Left lung (tissue), 10 donors: ENCODE data around the gene MTIF3. TPM values are rescaled to one million over a fixed set of nuclear protein-coding genes. Genes with fewer than 3 reads are reported as not detected.

Experiments
- ATAC-seq: fragments of 200-7000 bp; cut with Tn5 transposase; one replicate; pipeline ENCODE4 v1.9.1; 2020; ENCODE audit warnings: moderate library complexity
- DNase-seq, 4 donors: peaks; one replicate each; pipeline ENCODE4 v3.0.0-alpha.2; 2013 to 2020
- H3K27ac ChIP-seq, 2 donors: fragments of 200-600 bp; sonication (generic) in 1 of 2; one replicate each; pipeline versions ENCODE4 v1.5.0 to v1.8.0; 2020 to 2021
- H3K27me3 ChIP-seq, 2 donors: fragments of 200-600 bp; sonication (generic) in 1 of 2; one replicate each; pipeline versions ENCODE4 v1.5.0 to v1.8.0; 2020 to 2021
- H3K36me3 ChIP-seq, 2 donors: fragments of 200-600 bp; sonication (generic) in 1 of 2; one replicate each; pipeline versions ENCODE4 v1.5.0 to v1.8.0; 2020 to 2021
- H3K4me1 ChIP-seq, 2 donors: fragments of 200-600 bp; one replicate each; pipeline ENCODE4 v1.8.0; 2021
- H3K4me3 ChIP-seq, 2 donors: fragments of 200-600 bp; sonication (generic) in 1 of 2; one replicate each; pipeline versions ENCODE4 v1.5.0 to v1.8.0; 2020 to 2021; ENCODE audit warnings: mild to moderate bottlenecking in 1 of 2
- H3K9me3 ChIP-seq, 2 donors: fragments of 200-600 bp; sonication (generic) in 1 of 2; one replicate each; pipeline versions ENCODE4 v1.5.0 to v1.8.0; 2020 to 2021
- CTCF ChIP-seq, 2 donors: fragments of 200-600 bp; sonication (generic) in 1 of 2; IDR thresholded peaks; one replicate each; pipeline versions ENCODE4 v1.5.0 to v1.8.0; 2021; ENCODE audit warnings: antibody characterized with exemption in 2 of 2
- intact Hi-C, 2 donors: fragments of 100-400 bp; cut with DNase I; formaldehyde crosslinking; loops; one replicate each; pipeline versions ENCODE4 v1.11.2 to v1.14.2; 2022
- polyA plus RNA-seq, 6 donors: library from polyadenylated mRNA; unstranded; fragments of 120-200 nt; gene quantifications; one replicate each; pipeline ENCODE4 v1.2.1, GENCODE V29; 2013; ENCODE audit not compliant: insufficient read length in 6 of 6
- total RNA-seq, 2 donors: library from RNA; stranded (reverse); fragmentation: NEBNext Ultra II Directional; extraction: Animal tissue kit (Norgen Biotek cat#: 25700); gene quantifications; one replicate each; pipeline ENCODE4 v1.2.1, GENCODE V29; 2021
- donor health status: DM: no; HTN: yes; CAD: no.
- donor health status: DM: no; HTN: no; CAD: no.

Gene MTIF3
- total and polyA plus RNA-seq, 8 donors, result 43.4 to 70.0 (median 66.5) TPM

- H3K4me1 ChIP-seq, result no peaks in the 10 kb centered on the region
- ATAC-seq, result no peak
- peaks cover 0 to 8% of the 10 kb centered on the region in 2 donors for H3K9me3 ChIP-seq
- no peak for DNase-seq
- H3K36me3 ChIP-seq, result no peaks in the 10 kb centered on the region
- intact Hi-C loops, result no loop called here
- peaks cover 0 to 9% of the 10 kb centered on the region in 2 donors for H3K27me3 ChIP-seq
- H3K27ac ChIP-seq, result peak overlapping the region in 1 of 2 donors; percentile 66
- H3K4me3 ChIP-seq, result no peak overlapping the region
- TF ChIP-seq CTCF (IDR thresholded peaks at IDR 0.05), result no peak
Measured at GRCh38 chr13:27483421-27483820, 33.1 kb upstream of the MTIF3 start.

GRCh38 chr13:27482983-27483382, 32.6 kb upstream of the MTIF3 start:
- peaks cover 0 to 8% of the 10 kb centered on the region in 2 donors for H3K9me3 ChIP-seq
- H3K27ac ChIP-seq, result peak overlapping the region in 1 of 2 donors; percentile 66
- no peaks in the 10 kb centered on the region for H3K4me1 ChIP-seq
- H3K36me3 ChIP-seq, result no peaks in the 10 kb centered on the region
- intact Hi-C loops, result no loop called here
- no peak for TF ChIP-seq CTCF (IDR thresholded peaks at IDR 0.05)
- H3K27me3 ChIP-seq, result peaks cover 0 to 9% of the 10 kb centered on the region in 2 donors
- peak in 1 of 4 donors; percentile 7 for DNase-seq
- peak; percentile 77 for ATAC-seq
- peak overlapping the region in 1 of 2 donors; percentile 4 for H3K4me3 ChIP-seq

GRCh38 chr13:27481766-27482165, 31.4 kb upstream of the MTIF3 start:
- intact Hi-C loops, result no loop called here

GRCh38 chr13:27476943-27477703, 26.8 kb upstream of the MTIF3 start:
- H3K4me3 ChIP-seq, result no peak overlapping the region
- DNase-seq, result peak in 1 of 4 donors; percentile 17
- peak; percentile 84 for ATAC-seq
- peaks cover 0 to 5% of the 10 kb centered on the region in 2 donors for H3K9me3 ChIP-seq
- H3K27me3 ChIP-seq, result peaks cover 0 to 9% of the 10 kb centered on the region in 2 donors
- TF ChIP-seq CTCF (IDR thresholded peaks at IDR 0.05), result no peak
- no peaks in the 10 kb centered on the region for H3K4me1 ChIP-seq
- H3K36me3 ChIP-seq, result no peaks in the 10 kb centered on the region
- intact Hi-C loops, result no loop called here
- no peak overlapping the region for H3K27ac ChIP-seq

More at GRCh38 chr13:27481766-27482165, 31.4 kb upstream of the MTIF3 start:
- ATAC-seq (peak; percentile 87), DNase-seq (peak in 3 of 4 donors; percentile 9 to 86 (median 37))
- H3K27ac ChIP-seq, result no peak overlapping the region
- peaks cover 0 to 8% of the 10 kb centered on the region in 2 donors for H3K9me3 ChIP-seq
- peaks cover 0 to 9% of the 10 kb centered on the region in 2 donors for H3K27me3 ChIP-seq
- no peak overlapping the region for H3K4me3 ChIP-seq
- H3K36me3 ChIP-seq, result no peaks in the 10 kb centered on the region
- no peaks in the 10 kb centered on the region for H3K4me1 ChIP-seq
- TF ChIP-seq CTCF (IDR thresholded peaks at IDR 0.05), result peak; percentile 51 to 70

GRCh38 chr13:27474751-27475268, 24.4 kb upstream of the MTIF3 start:
- Histone ChIP-seq H3K9me3 (no peaks in the 10 kb centered on the region), H3K36me3 (no peaks in the 10 kb centered on the region), H3K4me3 (no peak overlapping the region), H3K27me3 (no peaks in the 10 kb centered on the region), H3K4me1 (no peaks in the 10 kb centered on the region), H3K27ac (no peak overlapping the region)
- no peak for DNase-seq
- ATAC-seq, result no peak
- TF ChIP-seq CTCF (IDR thresholded peaks at IDR 0.05), result no peak
- intact Hi-C loops, result no loop called here
